Measurements from ENCODE around the gene ENOX1.

ENOX1 gene

GRCh38 chr13:43303033-43303729 is 483.6 kb downstream of the ENOX1 start:
- CTCF ChIA-PET: interaction anchor here (0.6 to 1.6 kb wide), 8 partner anchors 35 to 513 kb away, joined by 3 to 5 read pairs (median 3); no protein-coding TSS in a partner anchor
- POLR2A ChIA-PET: no interaction called here
- H3K4me1 ChIP-seq (ENCODE audit: control insufficient read depth, insufficient read depth, low read length): peaks cover 5% of the 10 kb centered on the region; the same call in 1 of the 2 replicates
- no peaks in the 10 kb centered on the region for H3K36me3 ChIP-seq (ENCODE audit: control insufficient read depth in 2 of 2, insufficient read depth in 1 of 2, low read length in 2 of 2)
- no peak overlapping the region for H3K27ac ChIP-seq (ENCODE audit: extremely low read depth, low read depth, low read length)
- H3K4me3 ChIP-seq (ENCODE audit: low read depth, low read length): no peak overlapping the region
- H3K9me3 ChIP-seq (ENCODE audit: control insufficient read depth, insufficient read depth, low read depth, low read length): no peaks in the 10 kb centered on the region
- TF ChIP-seq ZBTB17 (tag by site-specific recombination; IDR thresholded peaks at IDR 0.05) (peak; percentile 76), ZSCAN23 (tag by site-specific recombination; IDR thresholded peaks at IDR 0.05) (no peak), ZNF837 (tag by site-specific recombination; IDR thresholded peaks at IDR 0.05) (no peak), ZNF654 (tag by site-specific recombination; IDR thresholded peaks at IDR 0.05; ENCODE audit: low read depth) (peak; percentile 25; the same call in 1 of the 2 replicates)

GRCh38 chr13:43301346-43301969 is 485.3 kb downstream of the ENOX1 start:
- TF ChIP-seq ZNF707 (tag by site-specific recombination; IDR thresholded peaks at IDR 0.05) (no peak), ZNF791 (tag by site-specific recombination; IDR thresholded peaks at IDR 0.05) (no peak), ZNF423 (tag by site-specific recombination; IDR thresholded peaks at IDR 0.05) (no peak), ZNF18 (tag by site-specific recombination; IDR thresholded peaks at IDR 0.05) (no peak), ZNF549 (tag by site-specific recombination; IDR thresholded peaks at IDR 0.05) (no peak), SCRT2 (tag by site-specific recombination; IDR thresholded peaks at IDR 0.05) (peak; percentile 53; the same call in 1 of the 2 replicates), ZNF785 (tag by site-specific recombination; IDR thresholded peaks at IDR 0.05) (no peak), ZNF362 (tag by site-specific recombination; IDR thresholded peaks at IDR 0.05) (peak; percentile 29; the same call in 1 of the 2 replicates)
- CTCF ChIA-PET: interaction anchor here (0.9 kb wide), 1 partner anchor 503 kb away, joined by 3 read pairs; no protein-coding TSS in a partner anchor
- Histone ChIP-seq H3K9me3 (ENCODE audit: control insufficient read depth, insufficient read depth, low read depth, low read length) (no peaks in the 10 kb centered on the region), H3K4me1 (ENCODE audit: control insufficient read depth, insufficient read depth, low read length) (peaks cover 6% of the 10 kb centered on the region; the same call in 1 of the 2 replicates), H3K27ac (ENCODE audit: extremely low read depth, low read depth, low read length) (no peak overlapping the region), H3K36me3 (ENCODE audit: control insufficient read depth in 2 of 2, insufficient read depth in 1 of 2, low read length in 2 of 2) (no peaks in the 10 kb centered on the region), H3K4me3 (ENCODE audit: low read depth, low read length) (no peak overlapping the region)
- POLR2A ChIA-PET: no interaction called here

GRCh38 chr13:43300865-43301264 is 485.9 kb downstream of the ENOX1 start:
- TF ChIP-seq SETDB1 (IDR thresholded peaks at IDR 0.05; ENCODE audit: insufficient read length, low read length) (no peak), ZNF558 (tag by site-specific recombination; IDR thresholded peaks at IDR 0.05) (no peak), ZNF146 (tag by site-specific recombination; IDR thresholded peaks at IDR 0.05) (no peak), ZNF670 (tag by site-specific recombination; IDR thresholded peaks at IDR 0.05; ENCODE audit: low read depth) (no peak), ZNF549 (tag by site-specific recombination; IDR thresholded peaks at IDR 0.05) (no peak), ZNF423 (tag by site-specific recombination; IDR thresholded peaks at IDR 0.05) (no peak), EGR2 (tag by site-specific recombination; IDR thresholded peaks at IDR 0.05; ENCODE audit: low read depth) (no peak), ZNF837 (tag by site-specific recombination; IDR thresholded peaks at IDR 0.05) (no peak), ATF2 (tag by site-specific recombination; IDR thresholded peaks at IDR 0.05; ENCODE audit: low read depth) (no peak), ZNF776 (tag by site-specific recombination; IDR thresholded peaks at IDR 0.05; ENCODE audit: borderline replicate concordance) (no peak), ZNF518A (tag by site-specific recombination; conservative IDR thresholded peaks at IDR 0.05; ENCODE audit: low read depth) (no peak), ZNF521 (tag by site-specific recombination; IDR thresholded peaks at IDR 0.05) (no peak)
- Histone ChIP-seq H3K27ac (ENCODE audit: extremely low read depth, low read depth, low read length) (no peak overlapping the region), H3K36me3 (ENCODE audit: control insufficient read depth in 2 of 2, insufficient read depth in 1 of 2, low read length in 2 of 2) (no peaks in the 10 kb centered on the region), H3K4me1 (ENCODE audit: control insufficient read depth, insufficient read depth, low read length) (peaks cover 6% of the 10 kb centered on the region; the same call in 1 of the 2 replicates), H3K9me3 (ENCODE audit: control insufficient read depth, insufficient read depth, low read depth, low read length) (no peaks in the 10 kb centered on the region), H3K4me3 (ENCODE audit: low read depth, low read length) (no peak overlapping the region)
- CTCF ChIA-PET: interaction anchor here (0.6 to 0.9 kb wide), 2 partner anchors 16 to 504 kb away, joined by 3 read pairs; no protein-coding TSS in a partner anchor
- POLR2A ChIA-PET: no interaction called here

All from HEK293 (cell line).